Prostate gland (tissue), 2 donors: Measurements from ENCODE around the gene JUNB.

Experiments
- POLR2A ChIP-seq: fragments of 450-650 bp; IDR thresholded peaks from one replicate; pipeline ENCODE4 v1.6.1; 2016; ENCODE audit warnings: antibody characterized with exemption, mild to moderate bottlenecking
- POLR2AphosphoS5 ChIP-seq: sonication (generic); formaldehyde crosslinking; IDR thresholded peaks from one replicate; pipeline ENCODE4 v1.6.1; 2017; ENCODE audit warnings: antibody characterized with exemption
- TF ChIP-seq, protein P1 (sequence below), 4 experiments: fragments of 200-600 bp in 2 of 4; fragments of 450-650 bp in 2 of 4; sonication (generic) in 2 of 4; IDR thresholded peaks; 1 replicate in 3 of 4; 2 replicates in 1 of 4; pipeline ENCODE4 v1.5.1; 2016 to 2019; ENCODE audit warnings: antibody characterized with exemption in 4 of 4, mild to moderate bottlenecking in 2 of 4, moderate library complexity in 2 of 4

DNA sequence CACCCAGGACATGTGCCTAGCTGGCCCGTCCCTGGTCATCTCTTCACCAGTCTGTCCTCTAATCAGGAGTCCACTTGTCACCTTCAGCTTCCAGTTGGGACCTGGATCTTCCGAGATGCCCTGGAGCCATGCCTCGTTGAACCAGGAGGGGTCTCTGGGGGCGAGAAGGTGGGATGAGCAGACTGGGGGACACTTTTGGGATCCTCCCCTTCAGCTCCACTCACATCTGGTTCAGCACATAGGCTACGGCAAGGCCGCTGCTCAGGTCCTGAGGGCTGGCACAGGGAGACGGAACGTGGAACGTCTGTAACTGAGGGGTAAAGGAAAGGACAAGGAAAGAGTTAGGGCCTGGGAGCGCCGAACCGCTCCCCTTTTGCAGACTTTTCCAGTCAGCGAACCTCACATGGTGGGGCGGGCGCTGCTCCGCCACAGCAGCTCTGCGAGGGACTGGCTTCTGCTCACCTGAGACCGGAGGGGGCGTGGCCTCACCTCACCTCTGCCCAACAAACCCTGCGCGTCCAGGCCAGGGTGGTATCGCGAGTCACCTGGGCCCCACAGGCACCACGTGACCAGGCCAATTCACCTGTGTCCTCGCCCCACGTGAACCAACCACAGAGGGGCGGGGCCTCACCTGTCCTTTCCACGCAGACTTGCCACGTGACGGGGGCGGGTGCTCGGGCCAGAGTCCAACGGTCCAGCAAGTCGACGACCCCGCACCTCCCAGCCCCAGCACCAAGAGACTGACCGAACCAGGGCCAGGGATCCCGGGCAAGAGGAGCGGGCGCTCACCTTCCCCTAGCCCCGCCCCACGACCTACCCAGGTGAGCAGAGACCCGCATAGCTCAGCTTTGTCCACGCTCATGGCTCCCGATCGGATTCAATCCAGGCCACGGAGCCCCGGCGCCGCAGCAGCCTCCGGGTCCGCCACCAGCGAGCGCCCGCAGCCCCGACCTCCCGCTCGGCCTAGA lies 16.4 kb upstream of the JUNB start, which contains the start of gene HOOK2:
- TF ChIP-seq, protein P1, sequence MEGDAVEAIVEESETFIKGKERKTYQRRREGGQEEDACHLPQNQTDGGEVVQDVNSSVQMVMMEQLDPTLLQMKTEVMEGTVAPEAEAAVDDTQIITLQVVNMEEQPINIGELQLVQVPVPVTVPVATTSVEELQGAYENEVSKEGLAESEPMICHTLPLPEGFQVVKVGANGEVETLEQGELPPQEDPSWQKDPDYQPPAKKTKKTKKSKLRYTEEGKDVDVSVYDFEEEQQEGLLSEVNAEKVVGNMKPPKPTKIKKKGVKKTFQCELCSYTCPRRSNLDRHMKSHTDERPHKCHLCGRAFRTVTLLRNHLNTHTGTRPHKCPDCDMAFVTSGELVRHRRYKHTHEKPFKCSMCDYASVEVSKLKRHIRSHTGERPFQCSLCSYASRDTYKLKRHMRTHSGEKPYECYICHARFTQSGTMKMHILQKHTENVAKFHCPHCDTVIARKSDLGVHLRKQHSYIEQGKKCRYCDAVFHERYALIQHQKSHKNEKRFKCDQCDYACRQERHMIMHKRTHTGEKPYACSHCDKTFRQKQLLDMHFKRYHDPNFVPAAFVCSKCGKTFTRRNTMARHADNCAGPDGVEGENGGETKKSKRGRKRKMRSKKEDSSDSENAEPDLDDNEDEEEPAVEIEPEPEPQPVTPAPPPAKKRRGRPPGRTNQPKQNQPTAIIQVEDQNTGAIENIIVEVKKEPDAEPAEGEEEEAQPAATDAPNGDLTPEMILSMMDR (IDR thresholded peaks at IDR 0.05) = no peak
- no peak for TF ChIP-seq POLR2A
- peak; percentile 93 for TF ChIP-seq POLR2AphosphoS5
